PC-9 (cell line): ENCODE measurements around the gene RING1. TPM values are rescaled to one million over a fixed set of nuclear protein-coding genes. Genes with fewer than 3 reads are reported as not detected.

ENCODE experiments used
- BruUV-seq: library from RNA; stranded (reverse); fragments of 400-500 nt; replicated peaks from 2 replicates; lab custom pipeline; 2021; lab: Mats Ljungman, UMichigan
- CTCF ChIA-PET: fragments of 300-600 bp; sonication (Branson Sonifier 250); formaldehyde crosslinking; loops from one replicate; lab custom pipeline; 2022; ENCODE audit warnings: antibody characterized with exemption; lab: Charles Lee
- POLR2A ChIA-PET: fragments of 300-600 bp; sonication (Branson Sonifier 250); formaldehyde crosslinking; loops from one replicate; lab custom pipeline; 2022; ENCODE audit warnings: antibody characterized with exemption; ENCODE audit not compliant: unreplicated experiment; lab: Charles Lee
- DNase-seq, 2 experiments: peaks; one replicate each; pipeline versions ENCODE4 v3.0.0 to v3.0.0-alpha.2; 2015 to 2022; ENCODE audit warnings: mixed read lengths in 1 of 2
- H2AFZ ChIP-seq: fragments of 200-600 bp; sonication (generic); 2 replicates; pipeline ENCODE4 v1.8.1; 2017; ENCODE audit warnings: antibody characterized with exemption
- H3F3A ChIP-seq: fragments of 200-600 bp; sonication (generic); 2 replicates; pipeline ENCODE4 v1.8.1; 2017; ENCODE audit warnings: antibody characterized with exemption, mild to moderate bottlenecking, low read depth; ENCODE audit not compliant: insufficient read depth
- H3K27ac ChIP-seq: fragments of 200-600 bp; sonication (generic); 2 replicates; pipeline ENCODE4 v1.6.1; 2016; ENCODE audit warnings: mixed run types
- H3K27me3 ChIP-seq: fragments of 200-600 bp; sonication (generic); 2 replicates; pipeline ENCODE4 v1.6.1; 2016; ENCODE audit warnings: low read depth, mixed run types; ENCODE audit not compliant: insufficient read depth
- H3K36me3 ChIP-seq: fragments of 200-600 bp; sonication (generic); 2 replicates; pipeline ENCODE4 v1.6.1; 2016; ENCODE audit warnings: low read depth, mixed run types
- H3K4me1 ChIP-seq: fragments of 200-600 bp; sonication (generic); replicated peaks from 2 replicates; pipeline ENCODE4 v1.6.1; 2016; ENCODE audit warnings: mixed run types; ENCODE audit not compliant: insufficient read depth
- H3K4me2 ChIP-seq: fragments of 200-600 bp; sonication (generic); 2 replicates; pipeline ENCODE4 v1.6.1; 2017; ENCODE audit warnings: mixed run types
- H3K4me3 ChIP-seq: fragments of 200-600 bp; sonication (generic); 2 replicates; pipeline ENCODE4 v1.6.1; 2016; ENCODE audit warnings: mixed run types
- H3K79me2 ChIP-seq: fragments of 200-600 bp; sonication (generic); 2 replicates; pipeline ENCODE4 v1.6.1; 2017; ENCODE audit warnings: low read depth, mixed run types
- H3K9me2 ChIP-seq: fragments of 200-600 bp; sonication (generic); 2 replicates; pipeline ENCODE4 v1.8.1; 2017; ENCODE audit warnings: mild to moderate bottlenecking; ENCODE audit not compliant: insufficient read depth
- H3K9me3 ChIP-seq: fragments of 200-600 bp; sonication (generic); 2 replicates; pipeline ENCODE4 v1.8.1; 2016; ENCODE audit warnings: low read depth; ENCODE audit not compliant: insufficient read depth
- H4K20me1 ChIP-seq: fragments of 200-600 bp; sonication (generic); 2 replicates; pipeline ENCODE4 v1.8.1; 2017; ENCODE audit not compliant: insufficient read depth
- CTCF ChIP-seq: fragments of 200-600 bp; sonication (generic); conservative IDR thresholded peaks from 2 replicates; pipeline ENCODE4 v1.6.1; 2017; ENCODE audit warnings: mixed run types, antibody characterized with exemption, mild to moderate bottlenecking, moderate library complexity
- EZH2 ChIP-seq: fragments of 200-600 bp; sonication (generic); IDR thresholded peaks from 2 replicates; pipeline ENCODE4 v1.8.0; 2017; ENCODE audit warnings: antibody characterized with exemption, low read depth
- intact Hi-C: fragments of 100-400 bp; cut with micrococcal nuclease; formaldehyde crosslinking; loops from one replicate; pipeline ENCODE4 v1.10.0; 2022; ENCODE audit not compliant: unreplicated experiment
- total RNA-seq: library from RNA; stranded (reverse); gene quantifications from 2 replicates; pipeline ENCODE4 v1.2.3, GENCODE V29; 2021

The RING1 gene
- total RNA-seq, 1 experiment from 2014 or later: 18.9 TPM

- no peaks in the 10 kb centered on the region for H3K79me2 ChIP-seq
- H2AFZ ChIP-seq: no peak overlapping the region
- no TSS peak for BruUV-seq
These were observed 5.1 kb downstream of the RING1 start for GRCh38 chr6:33213166-33213988.

GRCh38 chr6:33213989-33214335 is 5.7 kb downstream of the RING1 start:
- Histone ChIP-seq H3K79me2 (no peaks in the 10 kb centered on the region), H3K4me1 (no peaks in the 10 kb centered on the region), H3K4me3 (no peak overlapping the region), H2AFZ (no peak overlapping the region), H3F3A (peaks cover 12% of the 10 kb centered on the region; the same call in 1 of the 2 replicates), H3K27ac (no peak overlapping the region), H3K36me3 (0 out of 2 replicates have a peak, but pooled peaks cover 8% of the 10 kb centered on the region), H3K9me3 (no peaks in the 10 kb centered on the region), H3K4me2 (no peak overlapping the region), H3K9me2 (no peaks in the 10 kb centered on the region), H3K27me3 (0 out of 2 replicates have a peak, but pooled peaks cover 7% of the 10 kb centered on the region), H4K20me1 (no peaks in the 10 kb centered on the region)
- no peak for DNase-seq
- ChIA-PET CTCF (no interaction called here), POLR2A (no interaction called here)
- BruUV-seq: no TSS peak
- intact Hi-C loops: no loop called here
- TF ChIP-seq EZH2 (no peak), CTCF (no peak)

More at GRCh38 chr6:33213166-33213988, 5.1 kb downstream of the RING1 start:
- DNase-seq: no peak
- intact Hi-C loops: no loop called here
- TF ChIP-seq EZH2 (no peak), CTCF (no peak)
- H4K20me1 ChIP-seq: no peaks in the 10 kb centered on the region
- no peak overlapping the region for H3K4me3 ChIP-seq
- no peak overlapping the region for H3K4me2 ChIP-seq
- CTCF ChIA-PET: no interaction called here
- no peaks in the 10 kb centered on the region for H3K4me1 ChIP-seq
- no peaks in the 10 kb centered on the region for H3K9me2 ChIP-seq
- 0 out of 2 replicates have a peak, but pooled peaks cover 7% of the 10 kb centered on the region for H3K27me3 ChIP-seq
- H3K36me3 ChIP-seq: 0 out of 2 replicates have a peak, but pooled peaks cover 8% of the 10 kb centered on the region
- POLR2A ChIA-PET: no interaction called here
- H3K9me3 ChIP-seq: no peaks in the 10 kb centered on the region
- H3K27ac ChIP-seq: no peak overlapping the region
- H3F3A ChIP-seq: peaks cover 12% of the 10 kb centered on the region; the same call in 1 of the 2 replicates

GRCh38 chr6:33215271-33216116 is 7.2 kb downstream of the RING1 start:
- ChIA-PET CTCF (no interaction called here), POLR2A (no interaction called here)
- peaks cover 9% of the 10 kb centered on the region; the same call in 1 of the 2 replicates for H3F3A ChIP-seq
- H2AFZ ChIP-seq: no peak overlapping the region
- no peak overlapping the region for H3K4me3 ChIP-seq
- no peaks in the 10 kb centered on the region for H3K79me2 ChIP-seq
- no peaks in the 10 kb centered on the region for H3K4me1 ChIP-seq
- H3K4me2 ChIP-seq: no peak overlapping the region
- H4K20me1 ChIP-seq: no peaks in the 10 kb centered on the region
- no peaks in the 10 kb centered on the region for H3K9me3 ChIP-seq
- no peak overlapping the region for H3K27ac ChIP-seq
- no peaks in the 10 kb centered on the region for H3K36me3 ChIP-seq
- no peaks in the 10 kb centered on the region for H3K9me2 ChIP-seq
- no TSS peak for BruUV-seq
- TF ChIP-seq EZH2 (no peak), CTCF (no peak)
- H3K27me3 ChIP-seq: peaks cover 16% of the 10 kb centered on the region; the same call in 1 of the 2 replicates
- intact Hi-C loops: no loop called here
- DNase-seq: no peak
